PC-3 (cell line): ENCODE results near the gene PLEKHM1. TPM values are rescaled to one million over a fixed set of nuclear protein-coding genes. Genes with fewer than 3 reads are reported as not detected.
A peak's percentile ranks its signal among the peaks of the same experiment; 100 is the strongest.
"Not testable (repeated sequence)": the region's sequence is repeated elsewhere in the genome, so short reads cannot be mapped to it uniquely, and the experiment has no call there.

ENCODE experiments used
- ATAC-seq: fragments of 200-7000 bp; cut with Tn5 transposase; 2 replicates; pipeline ENCODE4 v1.9.1; 2020; ENCODE audit warnings: mild to moderate bottlenecking, moderate library complexity
- Bru-seq: library from RNA; stranded (reverse); fragments of 400-500 nt; gene quantifications from one replicate; lab custom pipeline; 2021; lab: Mats Ljungman, UMichigan
- BruChase-seq, 2 experiments: library from RNA; stranded (reverse); fragments of 400-500 nt; gene quantifications; one replicate each; lab custom pipeline; 2021; lab: Mats Ljungman, UMichigan
- BruUV-seq: library from RNA; stranded (reverse); fragments of 400-500 nt; replicated peaks from 2 replicates; lab custom pipeline; 2021; lab: Mats Ljungman, UMichigan
- CTCF ChIA-PET: fragments of 300-600 bp; sonication (Branson Sonifier 250); formaldehyde crosslinking; loops from one replicate; lab custom pipeline; 2022; ENCODE audit warnings: antibody characterized with exemption; lab: Charles Lee
- POLR2A ChIA-PET: fragments of 300-600 bp; sonication (Branson Sonifier 250); formaldehyde crosslinking; loops from one replicate; lab custom pipeline; 2022; ENCODE audit warnings: antibody characterized with exemption; ENCODE audit not compliant: unreplicated experiment; lab: Charles Lee
- DNase-seq: peaks from one replicate; pipeline ENCODE4 v3.0.0-alpha.2; 2015
- H2AFZ ChIP-seq: fragments of 300-600 bp; sonication (generic); 2 replicates; pipeline ENCODE4 v1.6.0; 2016; ENCODE audit warnings: antibody characterized with exemption, low read length
- H3F3A ChIP-seq: fragments of 300-600 bp; sonication (generic); one replicate; pipeline ENCODE4 v1.6.0; 2017; ENCODE audit warnings: antibody characterized with exemption, low read length, control low read depth, mild to moderate bottlenecking; ENCODE audit not compliant: unreplicated experiment
- H3K27ac ChIP-seq: fragments of 300-600 bp; sonication (generic); 2 replicates; pipeline ENCODE4 v1.5.1; 2016; ENCODE audit warnings: mild to moderate bottlenecking, low read length
- H3K27me3 ChIP-seq: fragments of 300-600 bp; sonication (generic); 2 replicates; pipeline ENCODE4 v1.6.1; 2016; ENCODE audit warnings: low read length, mixed read lengths
- H3K36me3 ChIP-seq: fragments of 300-600 bp; sonication (generic); 2 replicates; pipeline ENCODE4 v1.6.1; 2016; ENCODE audit warnings: low read depth, mixed run types, low read length, mixed read lengths
- H3K4me1 ChIP-seq: fragments of 300-600 bp; sonication (generic); 2 replicates; pipeline ENCODE4 v1.5.1; 2016; ENCODE audit warnings: low read length; ENCODE audit not compliant: insufficient read depth
- H3K4me2 ChIP-seq: fragments of 300-600 bp; sonication (generic); 2 replicates; pipeline ENCODE4 v1.6.0; 2016; ENCODE audit warnings: low read length
- H3K4me3 ChIP-seq: fragments of 300-600 bp; sonication (generic); 2 replicates; pipeline ENCODE4 v1.5.1; 2016; ENCODE audit warnings: mild to moderate bottlenecking, low read length, mixed read lengths
- H3K79me2 ChIP-seq: fragments of 300-600 bp; sonication (generic); 2 replicates; pipeline ENCODE4 v1.6.1; 2017; ENCODE audit warnings: low read length, mixed read lengths
- H3K9ac ChIP-seq: fragments of 300-600 bp; sonication (generic); 2 replicates; pipeline ENCODE4 v1.6.0; 2016; ENCODE audit warnings: mild to moderate bottlenecking, low read length
- H3K9me2 ChIP-seq: fragments of 300-600 bp; sonication (generic); replicated peaks from 2 replicates; pipeline ENCODE4 v1.6.1; 2016; ENCODE audit warnings: mixed run types, low read length, mixed read lengths
- H3K9me3 ChIP-seq: fragments of 300-600 bp; sonication (generic); 2 replicates; pipeline ENCODE4 v1.6.1; 2016; ENCODE audit warnings: low read length, mixed read lengths
- H4K20me1 ChIP-seq: fragments of 300-600 bp; sonication (generic); 2 replicates; pipeline ENCODE4 v1.6.1; 2016; ENCODE audit warnings: low read length, mixed read lengths
- intact Hi-C: fragments of 100-400 bp; cut with micrococcal nuclease; formaldehyde crosslinking; loops from 2 replicates; pipeline ENCODE4 v1.9.0; 2023
- long read RNA-seq: library from polyadenylated mRNA; unstranded; transcript quantifications from one replicate; pipeline ENCODE4 v2.0.0, GENCODE V29; 2021; ENCODE audit not compliant: unreplicated experiment
- total RNA-seq: library from RNA; depleted of rRNA; stranded (reverse); fragments of >200 nt; gene quantifications from 2 replicates; pipeline ENCODE4 v1.2.3, GENCODE V29; 2014; rRNA removed

PLEKHM1 gene
- 15.8 and 20.8 TPM in 2 replicates for total RNA-seq
- percentile 92 among the genes with signal in this experiment for Bru-seq, nascent RNA
- percentile 87 among the genes with signal in this experiment for BruChase-seq, experiment 1, labeled RNA remaining after a 6-hour chase
- BruChase-seq, experiment 2, labeled RNA remaining after a 2-hour chase = percentile 86 among the genes with signal in this experiment
- long read RNA-seq, full-length matches to known transcripts = 9 of 68 reads
- long read RNA-seq, partial matches to known transcripts = 28 of 68 reads
- long read RNA-seq, other reads (novel, unspliced or antisense) = 31 of 68 reads

- CTCF ChIA-PET = interaction anchor here (0.6 kb wide), 1 partner anchor 129 kb away, joined by 6 read pairs; no protein-coding TSS in a partner anchor
- intact Hi-C loops, H4K20me1 ChIP-seq, POLR2A ChIA-PET, H3K36me3 ChIP-seq, H3K9me2 ChIP-seq, H3F3A ChIP-seq, H3K9me3 ChIP-seq, H3K27me3 ChIP-seq: not testable (repeated sequence)
- peak within 1 kb of the TSS; percentile 69 for H3K9ac ChIP-seq
- H3K27ac ChIP-seq = 0 out of 2 replicates have a peak within 1 kb of the TSS, but pooled peaks have one; percentile 16
- DNase-seq = peak; percentile 85
- ATAC-seq = peak; percentile 88
- BruUV-seq = TSS peak; percentile 51
- peak within 1 kb of the TSS; percentile 88 for H3K4me3 ChIP-seq
- H2AFZ ChIP-seq = peak within 1 kb of the TSS; percentile 81
- peaks cover 24% of the 10 kb centered on the region for H3K4me1 ChIP-seq
- peaks cover 29% of the 10 kb centered on the region for H3K79me2 ChIP-seq
- peak within 1 kb of the TSS; percentile 96 for H3K4me2 ChIP-seq
These were observed at the start of gene PLEKHM1 for GRCh38 chr17:45490615-45491433. PLEKHM1 (minus strand) TSS chr17:45490721; CDS start chr17:45482484, 8,237 bp downstream.

GRCh38 chr17:45538168-45538567 lies 47.6 kb upstream of the PLEKHM1 start:
- H3F3A ChIP-seq, H3K9me2 ChIP-seq, H3K4me3 ChIP-seq, H4K20me1 ChIP-seq, ATAC-seq, H3K36me3 ChIP-seq, H3K9ac ChIP-seq, H3K4me1 ChIP-seq, intact Hi-C loops, CTCF ChIA-PET, H3K27ac ChIP-seq, DNase-seq, POLR2A ChIA-PET, H3K27me3 ChIP-seq, H3K79me2 ChIP-seq, H3K4me2 ChIP-seq, BruUV-seq, H2AFZ ChIP-seq, H3K9me3 ChIP-seq: not testable (repeated sequence)

GRCh38 chr17:45506072-45506471 lies 15.6 kb upstream of the PLEKHM1 start:
- BruUV-seq, H3K4me2 ChIP-seq, DNase-seq, H3K4me1 ChIP-seq, H3K27me3 ChIP-seq, ATAC-seq, H3F3A ChIP-seq, H3K4me3 ChIP-seq, H3K9me2 ChIP-seq, intact Hi-C loops, H2AFZ ChIP-seq, H4K20me1 ChIP-seq, H3K36me3 ChIP-seq, H3K79me2 ChIP-seq, H3K27ac ChIP-seq, POLR2A ChIA-PET, H3K9me3 ChIP-seq, H3K9ac ChIP-seq: not testable (repeated sequence)
- CTCF ChIA-PET = interaction anchor here (0.6 kb wide), 1 partner anchor 355 kb away, joined by 3 read pairs; no protein-coding TSS in a partner anchor

GRCh38 chr17:45505183-45505582 lies 14.7 kb upstream of the PLEKHM1 start:
- H3K9me3 ChIP-seq, H3K9me2 ChIP-seq, H2AFZ ChIP-seq, H3K27ac ChIP-seq, H3F3A ChIP-seq, POLR2A ChIA-PET, intact Hi-C loops, H3K4me1 ChIP-seq, CTCF ChIA-PET, H3K4me2 ChIP-seq, DNase-seq, H3K27me3 ChIP-seq, BruUV-seq, H3K79me2 ChIP-seq, H3K36me3 ChIP-seq, H4K20me1 ChIP-seq, H3K9ac ChIP-seq, H3K4me3 ChIP-seq, ATAC-seq: not testable (repeated sequence)
